ENCODE results near the gene IFNA21.
"Not testable (repeated sequence)": the region's sequence is repeated elsewhere in the genome, so short reads cannot be mapped to it uniquely, and the experiment has no call there.

Gene IFNA21

DNA sequence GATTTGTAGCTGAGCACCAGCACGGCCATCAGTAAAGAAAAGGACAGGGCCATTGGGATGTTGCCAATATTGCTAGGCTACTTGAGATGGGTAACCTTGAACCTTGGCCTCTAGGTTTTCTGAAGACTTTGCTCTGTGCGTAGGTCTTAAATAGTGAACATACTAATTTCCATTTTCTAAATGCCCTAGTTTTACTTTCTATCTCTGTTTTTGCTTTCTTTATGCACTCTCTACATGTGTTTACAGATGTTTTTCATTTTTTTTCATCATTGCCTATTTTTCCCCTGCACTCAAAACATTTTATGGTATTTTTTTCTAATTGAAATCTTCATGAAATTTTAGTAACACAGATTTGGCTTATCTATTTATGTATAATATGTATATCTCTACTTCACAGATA is at the start of gene IFNA21:
TSS of gene IFNA21 (minus strand) at position 101 of the 400 bp plus-strand sequence. CDS start at position 53, 48 bp downstream.
- not testable (repeated sequence) for DNase-seq (ENCODE audit: low read depth)

DNA sequence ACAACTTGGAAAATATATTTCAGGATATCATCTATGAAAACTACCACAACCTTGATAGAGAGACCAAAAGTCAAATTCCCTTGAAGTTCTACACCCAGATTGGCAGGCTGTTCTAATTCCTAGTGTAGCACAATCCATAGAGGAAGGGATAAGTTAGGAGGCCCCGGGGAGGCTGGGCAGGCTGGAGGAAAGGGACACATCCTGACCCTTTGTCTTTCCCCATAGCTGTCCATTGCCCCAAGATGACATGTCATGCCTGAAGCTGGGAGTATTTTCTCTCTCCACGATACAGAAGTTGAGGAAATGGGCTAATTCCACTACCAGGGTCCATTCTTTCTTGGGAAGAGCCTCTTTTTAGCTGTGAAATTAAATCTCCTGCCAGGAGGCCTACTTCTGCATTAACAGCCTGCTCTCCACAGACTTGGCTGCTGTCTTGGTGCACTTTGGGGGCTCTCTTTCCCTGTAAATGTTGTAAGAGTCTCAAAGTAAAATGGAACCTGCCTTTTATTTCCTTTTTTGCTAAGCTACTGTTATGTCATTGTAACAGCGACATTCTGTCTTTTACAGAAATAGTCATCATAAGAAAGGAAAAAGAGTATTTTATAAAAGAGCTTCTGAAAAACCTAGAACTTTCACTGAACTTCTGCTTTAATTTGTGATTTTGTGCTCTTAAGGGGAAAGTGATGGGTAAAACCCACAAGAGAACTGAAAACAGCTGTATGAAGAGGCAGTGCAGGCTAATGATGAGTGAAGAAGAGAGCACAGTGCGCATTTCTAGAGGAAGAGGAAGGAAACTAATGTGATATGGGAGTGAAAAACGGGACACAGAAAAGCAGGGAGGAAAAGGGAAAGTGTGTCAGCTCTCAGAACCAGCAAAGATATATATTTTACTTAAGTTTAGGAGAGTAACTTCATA is 47.2 kb upstream of the IFNA21 start:
- not testable (repeated sequence) for DNase-seq (ENCODE audit: low read depth)

DNA sequence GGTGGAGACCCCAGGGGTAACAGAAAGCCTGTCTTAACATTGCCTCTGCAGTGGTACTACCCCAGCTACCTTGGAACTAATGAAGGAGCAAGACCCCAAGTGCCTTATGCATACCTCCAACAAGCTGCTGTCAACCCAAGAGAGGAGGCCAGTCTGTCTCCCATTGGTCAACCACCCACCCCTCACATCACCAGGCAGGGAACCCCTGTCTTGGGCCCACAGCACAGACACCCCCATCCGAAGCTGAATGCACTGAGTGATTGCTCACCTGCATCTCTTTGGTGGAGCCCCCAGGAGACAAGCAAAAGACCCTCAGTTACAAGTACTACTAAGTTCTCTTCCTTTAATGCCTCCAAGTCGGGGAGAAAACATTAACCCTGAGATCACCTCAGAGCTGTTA is 45.7 kb upstream of the IFNA21 start:
- DNase-seq (ENCODE audit: low read depth): not testable (repeated sequence)

GRCh38 chr9:21210782-21211181 is 44.3 kb upstream of the IFNA21 start:
- DNase-seq (ENCODE audit: low read depth): not testable (repeated sequence)

DNA sequence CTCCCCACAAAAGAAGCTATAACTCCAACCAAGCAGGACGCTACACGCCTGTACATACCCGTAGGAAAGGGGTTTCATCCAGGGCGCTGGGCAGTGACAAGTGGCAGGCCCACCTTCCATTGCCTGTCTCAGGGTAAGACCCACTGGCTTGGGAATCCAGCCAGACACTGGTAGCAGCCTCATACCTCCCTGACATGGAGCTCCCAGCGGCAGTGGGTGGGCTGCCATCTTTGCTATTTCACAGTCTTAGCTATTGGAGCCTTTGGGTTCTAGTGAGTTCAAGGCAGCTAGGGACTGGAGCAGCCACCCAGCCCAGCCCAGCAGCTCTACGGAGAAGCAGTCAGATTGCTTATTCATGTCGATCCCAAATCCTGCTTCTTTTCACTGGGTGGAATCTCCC is 43.9 kb upstream of the IFNA21 start:
- no peak for DNase-seq (ENCODE audit: low read depth)

DNA sequence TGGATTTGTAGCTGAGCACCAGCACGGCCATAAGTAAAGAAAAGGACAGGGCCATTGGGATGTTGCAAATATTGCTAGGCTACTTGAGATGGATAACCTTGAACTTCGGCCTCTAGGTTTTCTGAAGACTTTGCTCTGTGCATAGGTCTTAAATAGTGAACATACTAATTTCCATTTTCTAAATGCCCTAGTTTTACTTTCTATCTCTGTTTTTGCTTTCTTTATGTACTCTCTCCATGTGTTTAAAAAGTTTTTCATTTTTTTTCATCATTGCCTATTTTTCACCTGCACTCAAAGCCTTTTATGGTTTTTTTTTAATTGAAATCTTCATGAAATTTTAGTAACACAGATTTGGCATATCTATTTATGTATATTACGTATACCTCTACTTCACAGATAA is 40.6 kb upstream of the IFNA21 start, which contains the start of gene IFNA10:
TSS of gene IFNA10 (minus strand) at position 101 of the 400 bp plus-strand sequence. CDS start at position 55, 46 bp downstream.
- DNase-seq (ENCODE audit: low read depth): not testable (repeated sequence)

DNA sequence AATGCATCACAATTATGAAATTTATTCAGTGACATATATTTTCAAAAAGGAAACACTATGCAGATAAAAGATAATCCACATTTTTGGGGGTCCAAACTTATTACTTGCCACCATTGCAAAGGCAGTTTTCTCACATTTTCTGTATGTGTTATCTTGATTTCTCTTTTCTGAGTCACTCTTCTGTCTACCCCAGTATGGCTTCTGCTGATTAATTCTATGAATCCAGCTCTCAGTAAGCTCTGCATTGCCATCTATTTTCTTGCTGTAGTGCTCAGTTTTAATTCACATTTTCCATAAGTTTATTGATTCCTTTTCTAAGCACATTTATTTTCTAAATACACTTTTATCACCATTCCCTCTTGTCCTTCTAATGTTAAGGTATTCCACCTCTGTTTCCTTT is 38.7 kb upstream of the IFNA21 start:
- DNase-seq (ENCODE audit: low read depth): no peak

GRCh38 chr9:21202105-21202504 is 35.6 kb upstream of the IFNA21 start, which contains the start of gene IFNA7:
IFNA7 (minus strand) TSS chr9:21202205; CDS start chr9:21202165, 40 bp downstream.
- DNase-seq (ENCODE audit: low read depth): not testable (repeated sequence)

- not testable (repeated sequence) for DNase-seq (ENCODE audit: low read depth)
Observed at GRCh38 chr9:21194867-21195776, 28.7 kb upstream of the IFNA21 start.

DNA sequence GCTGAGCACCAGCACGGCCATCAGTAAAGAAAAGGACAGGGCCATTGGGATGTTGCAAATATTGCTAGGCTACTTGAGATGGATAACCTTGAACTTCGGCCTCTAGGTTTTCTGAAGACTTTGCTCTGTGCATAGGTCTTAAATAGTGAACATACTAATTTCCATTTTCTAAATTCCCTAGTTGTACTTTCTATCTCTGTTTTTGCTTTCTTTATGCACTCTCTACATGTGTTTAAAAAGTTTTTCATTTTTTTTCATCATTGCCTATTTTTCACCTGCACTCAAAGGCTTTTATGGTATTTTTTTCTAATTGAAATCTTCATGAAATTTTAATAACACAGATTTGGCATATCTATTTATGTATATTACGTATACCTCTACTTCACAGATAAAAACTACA is 21.0 kb upstream of the IFNA21 start, which contains the start of gene IFNA4:
TSS of gene IFNA4 (minus strand) at position 101 of the 400 bp plus-strand sequence. CDS start at position 45, 56 bp downstream.
- DNase-seq (ENCODE audit: low read depth): not testable (repeated sequence)

- DNase-seq (ENCODE audit: low read depth): not testable (repeated sequence)
Observed at GRCh38 chr9:21182810-21183736, 16.6 kb upstream of the IFNA21 start.

DNA sequence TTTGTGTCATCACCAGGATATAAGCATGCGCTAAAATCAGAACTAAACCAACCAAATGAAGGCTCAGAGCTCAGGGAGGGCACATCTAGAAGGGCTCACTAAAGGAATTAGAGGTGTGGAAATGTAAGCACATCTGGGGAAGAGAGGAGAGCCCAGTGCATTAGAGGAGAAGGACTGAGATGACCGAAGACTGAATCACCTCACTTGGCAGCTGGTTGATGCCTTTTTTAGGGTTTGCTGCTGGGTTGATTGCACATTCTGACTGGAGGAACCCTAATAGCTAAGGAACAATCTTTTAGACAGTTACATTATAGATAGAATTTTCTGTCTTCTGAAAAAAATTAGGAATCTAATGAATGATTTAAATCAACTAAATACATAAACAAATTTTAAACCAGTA is 8.2 kb upstream of the IFNA21 start:
- no peak for DNase-seq (ENCODE audit: low read depth)

GRCh38 chr9:21172156-21172555 is 5.7 kb upstream of the IFNA21 start:
- no peak for DNase-seq (ENCODE audit: low read depth)

- DNase-seq (ENCODE audit: low read depth): no peak
Observed at GRCh38 chr9:21171351-21171750, 4.9 kb upstream of the IFNA21 start.

DNA sequence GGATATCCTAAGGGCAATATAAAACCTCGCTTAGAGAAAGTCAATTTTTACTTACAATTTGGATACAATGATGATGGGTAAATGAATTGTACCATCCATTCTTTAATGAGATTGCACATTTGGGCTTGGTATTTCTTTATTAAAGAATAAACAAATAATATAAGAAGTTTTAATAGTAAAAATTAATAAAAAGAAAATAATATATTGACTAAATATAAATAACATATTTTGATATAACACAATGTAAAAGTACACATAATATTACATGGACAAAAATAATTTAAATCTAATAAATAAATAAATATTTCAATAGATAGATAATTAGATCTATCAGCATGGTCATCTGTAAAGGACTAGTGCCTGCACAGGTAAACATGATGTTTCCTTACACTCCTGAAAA is 944 bp downstream of the IFNA21 start:
- no peak for DNase-seq (ENCODE audit: low read depth)

- no peak for DNase-seq (ENCODE audit: low read depth)
Observed at GRCh38 chr9:21160178-21160577, 6.3 kb downstream of the IFNA21 start.

DNA sequence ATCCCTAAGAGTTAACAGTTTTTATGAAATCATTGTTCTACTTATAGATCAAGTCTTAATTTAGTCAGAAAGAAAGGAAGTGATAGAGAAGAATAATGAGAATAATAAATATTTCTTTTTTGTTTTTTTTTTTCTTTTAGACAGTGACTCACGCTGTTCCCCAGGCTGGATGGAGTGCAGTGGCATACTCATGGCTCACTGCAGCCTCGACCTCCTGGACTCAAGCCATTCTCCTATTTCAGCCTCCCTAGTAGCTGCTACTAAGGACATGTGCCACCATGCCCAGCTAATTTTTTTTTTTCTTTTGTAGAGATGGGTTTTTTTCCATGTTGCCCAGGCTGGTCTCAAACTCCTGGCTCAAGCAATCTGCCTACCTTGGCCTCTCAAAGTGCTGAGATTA is 11.0 kb downstream of the IFNA21 start:
- DNase-seq (ENCODE audit: low read depth): no peak

DNA sequence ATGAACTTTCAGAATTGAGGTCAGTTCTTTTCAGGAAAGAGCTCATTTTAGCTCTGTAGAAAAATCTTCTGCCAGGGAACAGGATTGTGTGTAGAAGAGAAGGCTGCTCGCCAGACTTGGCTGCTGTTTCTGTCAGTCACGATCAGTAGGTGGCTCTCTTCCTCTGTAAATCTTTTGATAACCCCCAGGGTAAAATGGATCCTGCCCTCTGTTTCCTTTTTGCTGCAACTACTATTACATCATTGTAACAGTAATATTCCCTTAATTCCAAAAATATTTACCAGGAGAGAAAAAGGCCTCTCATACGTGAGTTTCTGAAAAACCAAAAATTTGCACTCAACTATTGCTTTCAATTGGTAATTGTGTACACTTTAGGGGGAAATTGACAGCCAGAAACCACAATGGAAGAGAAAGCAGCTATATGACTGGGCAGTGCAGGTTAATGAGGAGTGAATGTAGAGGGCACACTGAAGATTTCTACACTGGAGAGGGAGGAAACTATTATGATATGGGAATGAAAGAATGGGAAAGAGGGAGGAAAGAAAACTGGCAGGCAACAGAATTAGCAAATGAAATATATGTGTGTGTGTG is 12.3 kb downstream of the IFNA21 start:
- no peak for DNase-seq (ENCODE audit: low read depth)

GRCh38 chr9:21153336-21154017 is 13.0 kb downstream of the IFNA21 start:
- DNase-seq (ENCODE audit: low read depth): no peak

- DNase-seq (ENCODE audit: low read depth): no peak
Observed at GRCh38 chr9:21144603-21145002, 21.9 kb downstream of the IFNA21 start.

Measured in activated gamma-delta T cell treated with anti-CD3 and anti-CD28 coated beads, Interleukin-2, amount 50 U/mL, for 16 hours (primary cell).